Smooth muscle cell (in vitro differentiated cells): ENCODE data around the gene TCP1. TPM values are rescaled to one million over a fixed set of nuclear protein-coding genes. Genes with fewer than 3 reads are reported as not detected.

ENCODE experiments used
- DNase-seq: peaks from one replicate; lab custom pipeline; 2025; ENCODE audit not compliant: unreplicated experiment; lab: John Stamatoyannopoulos, UW
- H2AFZ ChIP-seq: fragments of 200-600 bp; sonication (generic); 2 replicates; pipeline ENCODE4 v1.6.0; 2016; ENCODE audit warnings: antibody characterized with exemption, low read depth, mild to moderate bottlenecking
- H3F3A ChIP-seq: fragments of 200-600 bp; sonication (generic); 2 replicates; pipeline ENCODE4 v1.6.0; 2017; ENCODE audit warnings: antibody characterized with exemption, low read depth
- H3K27ac ChIP-seq: fragments of 200-600 bp; sonication (generic); 2 replicates; pipeline ENCODE4 v1.5.1; 2016; ENCODE audit warnings: low read depth, mild to moderate bottlenecking
- H3K27me3 ChIP-seq: fragments of 200-600 bp; sonication (generic); 2 replicates; pipeline ENCODE4 v1.6.1; 2016; ENCODE audit warnings: low read depth, mild to moderate bottlenecking
- H3K36me3 ChIP-seq: fragments of 200-600 bp; sonication (generic); 2 replicates; pipeline ENCODE4 v1.5.1; 2016; ENCODE audit warnings: low read depth
- H3K4me1 ChIP-seq: fragments of 200-600 bp; sonication (generic); 2 replicates; pipeline ENCODE4 v1.5.1; 2016; ENCODE audit warnings: low read depth
- H3K4me2 ChIP-seq: fragments of 200-600 bp; sonication (generic); 2 replicates; pipeline ENCODE4 v1.6.0; 2016; ENCODE audit warnings: mild to moderate bottlenecking
- H3K4me3 ChIP-seq: fragments of 200-600 bp; sonication (generic); 2 replicates; pipeline ENCODE4 v1.5.1; 2016; ENCODE audit warnings: mild to moderate bottlenecking
- H3K79me2 ChIP-seq: fragments of 200-600 bp; sonication (generic); 2 replicates; pipeline ENCODE4 v1.6.0; 2016; ENCODE audit warnings: low read depth, mild to moderate bottlenecking
- H3K9ac ChIP-seq: fragments of 200-600 bp; sonication (generic); 2 replicates; pipeline ENCODE4 v1.6.0; 2016; ENCODE audit warnings: low read depth
- H3K9me3 ChIP-seq: fragments of 200-600 bp; sonication (generic); replicated peaks from 2 replicates; pipeline ENCODE4 v1.5.1; 2016; ENCODE audit warnings: low read depth
- H4K20me1 ChIP-seq: fragments of 200-600 bp; sonication (generic); 2 replicates; pipeline ENCODE4 v1.6.0; 2016; ENCODE audit warnings: low read depth
- CTCF ChIP-seq: fragments of 200-600 bp; sonication (generic); IDR thresholded peaks from 2 replicates; pipeline ENCODE4 v1.5.1; 2017; ENCODE audit warnings: borderline replicate concordance, mild to moderate bottlenecking, antibody characterized with exemption; ENCODE audit not compliant: insufficient read depth, poor library complexity, severe bottlenecking
- WGBS: methylation state at CpG from one replicate; pipeline ENCODE4 v1.1.7; 2016; ENCODE audit warnings: low lambda C conversion rate; 5-methylcytosine and 5-hydroxymethylcytosine counted together
- polyA plus RNA-seq: library from polyadenylated mRNA; unstranded; fragments of >200 nt; fragmentation: Nextera tagmentation; extraction: Ambion mirVana; gene quantifications from 2 replicates; pipeline ENCODE4 v1.2.1, GENCODE V29; 2016
- total RNA-seq: library from RNA; depleted of rRNA; stranded (reverse); fragments of >200 nt; gene quantifications from 2 replicates; pipeline ENCODE4 v1.2.3, GENCODE V29; 2014

TCP1 gene
- total and polyA plus RNA-seq, 2 experiments from 2014 or later, result 125 to 132 TPM

- H2AFZ ChIP-seq, result no peak overlapping the region
- peak overlapping the region; percentile 91 for H3K27ac ChIP-seq
- peaks cover 25% of the 10 kb centered on the region for H3K4me1 ChIP-seq
- peaks cover 3% of the 10 kb centered on the region for H3K36me3 ChIP-seq
- H4K20me1 ChIP-seq, result peaks cover 8% of the 10 kb centered on the region
- 70% methylated on average over 2 of the region's 2 CpGs for WGBS
- TF ChIP-seq CTCF, result no peak
- H3K79me2 ChIP-seq, result peaks cover 13% of the 10 kb centered on the region
- H3K9ac ChIP-seq, result no peak overlapping the region
- peaks cover 27% of the 10 kb centered on the region for H3F3A ChIP-seq
- H3K4me2 ChIP-seq, result no peak overlapping the region
- no peaks in the 10 kb centered on the region for H3K9me3 ChIP-seq
- H3K4me3 ChIP-seq, result no peak overlapping the region
- no peak for DNase-seq
- H3K27me3 ChIP-seq, result no peaks in the 10 kb centered on the region
Measured at GRCh38 chr6:159759645-159760044, 29.8 kb downstream of the TCP1 start.

- 84% methylated on average over 7 of the region's 7 CpGs for WGBS
- Histone ChIP-seq H3K27ac (peak overlapping the region; percentile 91), H3F3A (peaks cover 39% of the 10 kb centered on the region), H4K20me1 (peaks cover 12% of the 10 kb centered on the region), H3K4me1 (peaks cover 25% of the 10 kb centered on the region), H3K9ac (no peak overlapping the region), H3K4me3 (no peak overlapping the region), H2AFZ (no peak overlapping the region), H3K9me3 (no peaks in the 10 kb centered on the region), H3K4me2 (peak overlapping the region; percentile 20), H3K27me3 (no peaks in the 10 kb centered on the region), H3K79me2 (peaks cover 3% of the 10 kb centered on the region), H3K36me3 (peaks cover 6% of the 10 kb centered on the region)
- TF ChIP-seq CTCF, result peak; percentile 9
- no peak for DNase-seq
Measured at GRCh38 chr6:159758031-159759001, 31.1 kb downstream of the TCP1 start.

- TF ChIP-seq CTCF, result no peak
- H3K4me2 ChIP-seq, result no peak overlapping the region
- no peaks in the 10 kb centered on the region for H3K27me3 ChIP-seq
- no peaks in the 10 kb centered on the region for H3K9me3 ChIP-seq
- H2AFZ ChIP-seq, result no peak overlapping the region
- H3K27ac ChIP-seq, result peak overlapping the region; percentile 91
- peaks cover 18% of the 10 kb centered on the region for H4K20me1 ChIP-seq
- peaks cover 9% of the 10 kb centered on the region for H3K36me3 ChIP-seq
- no peak overlapping the region for H3K9ac ChIP-seq
- peaks cover 11% of the 10 kb centered on the region for H3K79me2 ChIP-seq
- H3K4me3 ChIP-seq, result no peak overlapping the region
- 97% methylated on average over 4 of the region's 4 CpGs for WGBS
- peaks cover 17% of the 10 kb centered on the region for H3K4me1 ChIP-seq
- DNase-seq, result no peak
- H3F3A ChIP-seq, result peaks cover 49% of the 10 kb centered on the region
Measured at GRCh38 chr6:159756508-159756907, 32.9 kb downstream of the TCP1 start.
